GM06990 (cell line): ENCODE results near the gene SUGCT.

Experiments
- DNase-seq: peaks from one replicate; pipeline ENCODE4 v3.0.0-alpha.2; 2011; ENCODE audit not compliant: insufficient read length; ENCODE audit errors: extremely low read depth
- H3K27me3 ChIP-seq: replicated peaks from 2 replicates; pipeline ENCODE4 v1.6.0; 2011; ENCODE audit warnings: low read length; ENCODE audit not compliant: control insufficient read depth, insufficient read depth
- H3K36me3 ChIP-seq: 2 replicates; pipeline ENCODE4 v1.5.1; 2011; ENCODE audit warnings: low read length; ENCODE audit not compliant: control insufficient read depth, insufficient read depth
- H3K4me3 ChIP-seq: replicated peaks from 2 replicates; pipeline ENCODE4 v1.5.1; 2011; ENCODE audit warnings: low read depth, mild to moderate bottlenecking, control low read depth, low read length
- CTCF ChIP-seq: IDR thresholded peaks from 2 replicates; pipeline ENCODE4 v1.5.1; 2011; ENCODE audit warnings: low read length, control low read depth, mild to moderate bottlenecking, inconsistent platforms; ENCODE audit not compliant: insufficient read depth, poor library complexity, severe bottlenecking

Gene SUGCT

DNA sequence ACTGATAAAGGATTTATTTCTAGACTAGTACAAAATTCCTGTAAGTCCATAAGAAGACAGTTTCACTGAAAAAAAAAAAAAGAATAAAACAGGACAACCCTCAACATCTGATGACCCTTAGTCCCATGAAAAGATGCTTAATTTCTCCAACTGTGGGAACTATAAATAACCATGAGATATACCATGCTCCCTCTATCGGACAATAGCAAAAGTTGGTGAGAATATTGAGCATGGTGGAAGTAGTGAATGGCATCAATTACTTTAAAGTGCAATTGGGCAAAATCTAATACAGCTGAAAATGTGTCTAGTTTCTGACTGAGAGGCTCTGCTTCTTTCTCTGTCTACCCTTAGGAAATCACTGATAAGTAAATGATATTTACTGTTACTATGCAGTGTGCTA is 348.8 kb downstream of the SUGCT start:
- H3K27me3 ChIP-seq = no peaks in the 10 kb centered on the region
- DNase-seq = no peak
- peak; percentile 38 for TF ChIP-seq CTCF

GRCh38 chr7:40489844-40490602 is 355.2 kb downstream of the SUGCT start:
- no peaks in the 10 kb centered on the region for H3K36me3 ChIP-seq
- H3K27me3 ChIP-seq = no peaks in the 10 kb centered on the region; the same call in 1 of the 2 replicates
- no peak overlapping the region for H3K4me3 ChIP-seq
- TF ChIP-seq CTCF = no peak
- DNase-seq = no peak

More for the DNA sequence above, 348.8 kb downstream of the SUGCT start:
- Histone ChIP-seq H3K36me3 (no peaks in the 10 kb centered on the region), H3K4me3 (no peak overlapping the region)

- no peak overlapping the region for H3K4me3 ChIP-seq
Measured at GRCh38 chr7:40490603-40490924, 355.8 kb downstream of the SUGCT start.

DNA sequence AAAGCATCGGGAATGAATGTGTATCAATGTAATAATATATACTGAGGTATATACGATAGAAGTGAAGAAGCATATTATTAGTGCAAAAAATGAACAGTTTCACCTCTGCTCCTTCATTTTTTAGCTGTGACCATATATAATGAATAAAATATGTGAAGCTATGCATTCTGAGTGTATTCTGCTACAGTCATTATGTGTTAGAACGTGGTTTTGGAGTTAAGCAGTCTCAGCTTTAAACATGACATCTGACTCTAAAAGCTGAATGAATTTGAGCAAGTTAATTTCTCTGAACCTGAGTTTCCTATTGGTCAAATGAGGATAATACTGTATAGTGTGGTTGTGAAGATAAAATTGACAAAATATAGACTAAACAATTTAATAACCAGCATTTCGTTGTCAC is 358.1 kb downstream of the SUGCT start:
- TF ChIP-seq CTCF = no peak
- DNase-seq = no peak
- H3K27me3 ChIP-seq = no peaks in the 10 kb centered on the region; the same call in 1 of the 2 replicates
- H3K36me3 ChIP-seq = no peaks in the 10 kb centered on the region
- H3K4me3 ChIP-seq = no peak overlapping the region

More at GRCh38 chr7:40490603-40490924, 355.8 kb downstream of the SUGCT start:
- no peak for DNase-seq
- Histone ChIP-seq H3K36me3 (no peaks in the 10 kb centered on the region), H3K27me3 (no peaks in the 10 kb centered on the region; the same call in 1 of the 2 replicates)
- TF ChIP-seq CTCF = no peak

DNA sequence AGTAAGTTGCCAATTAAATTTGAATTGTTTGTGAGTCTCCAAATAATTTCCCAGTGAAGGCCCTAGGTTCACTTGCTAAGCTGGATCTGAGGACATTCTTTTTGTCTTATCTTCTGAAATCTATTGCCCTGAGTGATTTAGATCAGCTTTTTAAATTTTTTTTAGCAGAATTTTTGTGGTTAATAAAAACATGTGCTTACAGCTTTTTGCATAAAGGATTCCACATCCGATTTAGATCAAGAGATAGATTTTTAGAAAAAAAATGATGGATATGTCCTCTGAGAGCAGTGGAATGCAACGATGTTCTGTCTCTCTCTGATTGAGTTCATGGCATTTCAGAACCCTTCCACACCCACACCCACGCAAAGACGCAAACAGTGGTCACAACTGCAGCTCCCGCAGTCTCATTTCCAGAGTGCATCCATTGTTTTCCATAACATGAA is 358.8 kb downstream of the SUGCT start:
- H3K27me3 ChIP-seq = no peaks in the 10 kb centered on the region; the same call in 1 of the 2 replicates
- TF ChIP-seq CTCF = no peak
- no peak for DNase-seq
- H3K36me3 ChIP-seq = no peaks in the 10 kb centered on the region
- H3K4me3 ChIP-seq = no peak overlapping the region
